ENCODE data around the gene NAV1. TPM values are rescaled to one million over a fixed set of nuclear protein-coding genes. Genes with fewer than 3 reads are reported as not detected.

NAV1 gene
- total RNA-seq, 4 donors from 2014 or later = 11.4 to 35.8 (median 18.0) TPM

DNA sequence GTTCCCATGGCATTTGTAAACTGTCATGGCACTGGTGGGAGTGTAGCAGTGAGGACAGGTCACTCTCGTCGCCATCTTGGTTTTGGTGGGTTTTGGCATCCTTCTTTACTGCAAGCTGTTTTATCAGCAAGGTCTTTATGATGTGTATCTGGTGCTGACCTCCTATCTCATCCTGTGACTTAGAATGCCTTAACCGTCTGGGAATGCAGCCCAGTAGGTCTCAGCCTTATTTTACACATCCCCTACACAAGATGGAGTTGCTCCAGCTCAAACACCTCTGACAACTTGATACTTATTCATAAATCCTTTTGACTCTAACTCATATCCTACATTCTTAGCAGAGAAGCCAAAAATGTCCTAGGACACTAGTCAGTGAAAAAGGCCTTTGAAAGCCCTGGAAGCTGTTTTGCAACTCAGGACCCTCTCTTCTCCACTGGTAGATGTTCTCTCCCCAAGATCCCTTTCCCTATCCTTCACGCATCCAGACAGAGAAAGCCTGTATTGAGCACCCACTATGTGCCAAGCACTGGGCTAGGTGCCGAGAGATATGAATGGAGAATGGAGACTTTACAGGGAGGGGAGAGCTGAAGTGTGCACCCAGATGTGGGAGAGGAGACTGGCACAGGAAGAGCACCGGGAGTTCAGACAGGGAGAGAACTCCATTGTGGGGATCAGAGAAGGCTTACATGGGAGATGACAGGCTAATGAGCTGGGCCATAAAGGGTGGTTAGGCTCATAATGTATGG is 25.3 kb upstream of the NAV1 start:
- ATAC-seq = no peak
- H3K27ac ChIP-seq = peak overlapping the region in 2 of 4 donors; percentile 97
- peaks cover 0 to 5% of the 10 kb centered on the region in 2 donors for H3K36me3 ChIP-seq
- 96 to 100% methylated on average over 2 to 6 of the region's 6 CpGs for WGBS, 2 donors (ENCODE audit: low coverage in 1 of 2)
- H3K9me3 ChIP-seq = no peaks in the 10 kb centered on the region
- no peaks in the 10 kb centered on the region for H3K27me3 ChIP-seq
- TF ChIP-seq POLR2A (IDR thresholded peaks at IDR 0.05) = no peak
- TF ChIP-seq EP300 (IDR thresholded peaks at IDR 0.05) = no peak
- TF ChIP-seq, protein P1, sequence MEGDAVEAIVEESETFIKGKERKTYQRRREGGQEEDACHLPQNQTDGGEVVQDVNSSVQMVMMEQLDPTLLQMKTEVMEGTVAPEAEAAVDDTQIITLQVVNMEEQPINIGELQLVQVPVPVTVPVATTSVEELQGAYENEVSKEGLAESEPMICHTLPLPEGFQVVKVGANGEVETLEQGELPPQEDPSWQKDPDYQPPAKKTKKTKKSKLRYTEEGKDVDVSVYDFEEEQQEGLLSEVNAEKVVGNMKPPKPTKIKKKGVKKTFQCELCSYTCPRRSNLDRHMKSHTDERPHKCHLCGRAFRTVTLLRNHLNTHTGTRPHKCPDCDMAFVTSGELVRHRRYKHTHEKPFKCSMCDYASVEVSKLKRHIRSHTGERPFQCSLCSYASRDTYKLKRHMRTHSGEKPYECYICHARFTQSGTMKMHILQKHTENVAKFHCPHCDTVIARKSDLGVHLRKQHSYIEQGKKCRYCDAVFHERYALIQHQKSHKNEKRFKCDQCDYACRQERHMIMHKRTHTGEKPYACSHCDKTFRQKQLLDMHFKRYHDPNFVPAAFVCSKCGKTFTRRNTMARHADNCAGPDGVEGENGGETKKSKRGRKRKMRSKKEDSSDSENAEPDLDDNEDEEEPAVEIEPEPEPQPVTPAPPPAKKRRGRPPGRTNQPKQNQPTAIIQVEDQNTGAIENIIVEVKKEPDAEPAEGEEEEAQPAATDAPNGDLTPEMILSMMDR (IDR thresholded peaks at IDR 0.05) = no peak
- TF ChIP-seq POLR2AphosphoS5 (IDR thresholded peaks at IDR 0.05) = no peak
- H3K4me3 ChIP-seq = no peak overlapping the region
- peaks cover 4 to 39% (median 12%) of the 10 kb centered on the region in 3 donors for H3K4me1 ChIP-seq

DNA sequence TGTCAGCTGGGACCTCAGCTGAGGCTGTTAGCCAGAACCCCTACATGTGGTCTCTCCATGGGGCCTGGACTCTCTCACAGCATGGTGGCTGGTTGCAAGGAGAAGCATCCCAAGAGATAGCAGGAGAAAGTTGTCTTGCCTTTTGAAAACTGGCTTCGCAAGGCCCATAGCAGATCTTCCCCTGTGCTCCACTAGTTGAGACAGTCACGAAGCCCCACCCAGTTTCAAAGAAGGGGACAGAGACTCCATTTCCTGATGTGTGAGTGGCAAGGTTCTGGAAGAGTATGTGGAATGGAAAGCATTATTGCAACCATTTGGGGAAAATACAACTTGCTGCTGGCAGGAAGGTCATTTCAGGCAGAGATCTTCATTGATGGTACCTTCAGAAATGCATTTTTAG is 24.5 kb upstream of the NAV1 start:
- H3K9me3 ChIP-seq = no peaks in the 10 kb centered on the region
- 83% methylated on average over 1 of the region's 2 CpGs; no CpG with 5 or more reads in 1 of the 2 donors for WGBS, 2 donors (ENCODE audit: low coverage in 1 of 2)
- no peaks in the 10 kb centered on the region for H3K27me3 ChIP-seq
- peaks cover 4 to 32% (median 12%) of the 10 kb centered on the region in 3 donors for H3K4me1 ChIP-seq
- ATAC-seq = no peak
- no peak for TF ChIP-seq EP300 (IDR thresholded peaks at IDR 0.05)
- TF ChIP-seq, protein P1 (IDR thresholded peaks at IDR 0.05) = no peak
- no peak for TF ChIP-seq POLR2AphosphoS5 (IDR thresholded peaks at IDR 0.05)
- TF ChIP-seq POLR2A (IDR thresholded peaks at IDR 0.05) = no peak
- no peak overlapping the region for H3K4me3 ChIP-seq
- H3K27ac ChIP-seq = no peak overlapping the region
- peaks cover 0 to 5% of the 10 kb centered on the region in 2 donors for H3K36me3 ChIP-seq

- no peaks in the 10 kb centered on the region for H3K27me3 ChIP-seq
- TF ChIP-seq POLR2AphosphoS5 (IDR thresholded peaks at IDR 0.05) (no peak), POLR2A (IDR thresholded peaks at IDR 0.05) (no peak), EP300 (IDR thresholded peaks at IDR 0.05) (no peak)
- TF ChIP-seq, protein P1 (IDR thresholded peaks at IDR 0.05) = no peak
- no peak for ATAC-seq
- 85 to 92% methylated on average over 6 to 9 of the region's 9 CpGs for WGBS, 2 donors (ENCODE audit: low coverage in 1 of 2)
- peaks cover 0 to 5% of the 10 kb centered on the region in 2 donors for H3K36me3 ChIP-seq
- no peaks in the 10 kb centered on the region for H3K9me3 ChIP-seq
- peaks cover 4 to 28% (median 12%) of the 10 kb centered on the region in 3 donors for H3K4me1 ChIP-seq
- no peak overlapping the region for H3K27ac ChIP-seq
- no peak overlapping the region for H3K4me3 ChIP-seq
Measured at GRCh38 chr1:201515062-201515750, 23.7 kb upstream of the NAV1 start.

GRCh38 chr1:201515895-201516294 is 23.0 kb upstream of the NAV1 start:
- H3K4me3 ChIP-seq = no peak overlapping the region
- no peaks in the 10 kb centered on the region for H3K9me3 ChIP-seq
- TF ChIP-seq POLR2A (IDR thresholded peaks at IDR 0.05) (no peak), EP300 (IDR thresholded peaks at IDR 0.05) (no peak)
- TF ChIP-seq, protein P1 (IDR thresholded peaks at IDR 0.05) = no peak
- 83 to 89% methylated on average over 1 of the region's 1 CpG for WGBS, 2 donors (ENCODE audit: low coverage in 1 of 2)
- peaks cover 4 to 28% (median 12%) of the 10 kb centered on the region in 3 donors for H3K4me1 ChIP-seq
- peaks cover 0 to 5% of the 10 kb centered on the region in 2 donors for H3K36me3 ChIP-seq
- no peak overlapping the region for H3K27ac ChIP-seq
- ATAC-seq = no peak
- H3K27me3 ChIP-seq = no peaks in the 10 kb centered on the region
